HepG2 (cell line): Measurements from ENCODE around the gene ZKSCAN4. TPM values are rescaled to one million over a fixed set of nuclear protein-coding genes. Genes with fewer than 3 reads are reported as not detected.

Experiments used
- HMGXB3 ChIP-seq: sonication (generic); formaldehyde crosslinking; IDR thresholded peaks from 2 replicates; pipeline ENCODE4 v1.4.0; 2020; ENCODE audit warnings: missing genetic modification reagents, borderline replicate concordance
- NKX3-1 ChIP-seq: sonication (generic); formaldehyde crosslinking; IDR thresholded peaks from 2 replicates; pipeline ENCODE4 v1.5.0; 2020; ENCODE audit warnings: missing genetic modification reagents
- NR3C1 ChIP-seq: sonication (generic); formaldehyde crosslinking; IDR thresholded peaks from 2 replicates; pipeline ENCODE4 v1.4.0; 2020; ENCODE audit warnings: missing genetic modification reagents
- PPARG ChIP-seq: conservative IDR thresholded peaks from 2 replicates; pipeline ENCODE4 v1.6.1; 2016; ENCODE audit warnings: missing biosample characterization, missing genetic modification reagents
- U2AF2 ChIP-seq: fragments of 200-400 bp; formaldehyde crosslinking; IDR thresholded peaks from 2 replicates; pipeline ENCODE4 v1.6.1; 2017; ENCODE audit warnings: low read depth, mild to moderate bottlenecking, low read length
- ZNF224 ChIP-seq: sonication (generic); formaldehyde crosslinking; IDR thresholded peaks from 2 replicates; pipeline ENCODE4 v1.5.0; 2020; ENCODE audit warnings: mild to moderate bottlenecking, missing genetic modification reagents
- ZNF296 ChIP-seq: sonication (generic); formaldehyde crosslinking; conservative IDR thresholded peaks from 2 replicates; pipeline ENCODE4 v1.5.0; 2020; ENCODE audit warnings: mild to moderate bottlenecking, missing genetic modification reagents
- ZNF337 ChIP-seq: sonication (generic); formaldehyde crosslinking; IDR thresholded peaks from 2 replicates; pipeline ENCODE4 v1.5.1; 2020; ENCODE audit warnings: missing genetic modification reagents, low read depth, mild to moderate bottlenecking, borderline replicate concordance
- ZNF33A ChIP-seq: sonication (generic); formaldehyde crosslinking; IDR thresholded peaks from 2 replicates; pipeline ENCODE4 v1.5.1; 2020; ENCODE audit warnings: missing genetic modification reagents, mild to moderate bottlenecking, moderate library complexity, borderline replicate concordance
- ZNF704 ChIP-seq: sonication (generic); formaldehyde crosslinking; IDR thresholded peaks from 2 replicates; pipeline ENCODE4 v1.8.1; 2023; ENCODE audit warnings: mild to moderate bottlenecking, inconsistent platforms, moderate library complexity, missing genetic modification reagents, borderline replicate concordance
- ZSCAN31 ChIP-seq: sonication (generic); formaldehyde crosslinking; IDR thresholded peaks from 2 replicates; pipeline ENCODE4 v1.5.0; 2020; ENCODE audit warnings: low read depth, mild to moderate bottlenecking, missing genetic modification reagents
- polyA plus RNA-seq, 8 experiments: library from polyadenylated mRNA; depleted of rRNA in 3 of 8; stranded (reverse) in 7 of 8; unstranded in 1 of 8; fragments of >200 nt; fragmentation: Illumina TruSeq in 4 of 8; extraction: Trizol in 4 of 8; gene quantifications; 2 replicates each; pipeline versions ENCODE4 v1.2.1 to v1.2.3, GENCODE V29; 2011 to 2016; ENCODE audit warnings: low read depth in 4 of 8, missing spikeins in 1 of 8, mixed read lengths in 1 of 8; ENCODE audit not compliant: insufficient read depth in 1 of 8
- total RNA-seq, 5 experiments: library from RNA; depleted of rRNA; stranded (reverse); fragments of >200 nt; fragmentation: Illumina TruSeq; extraction: Trizol; gene quantifications; 2 replicates each; pipeline ENCODE4 v1.2.3, GENCODE V29; 2016; ENCODE audit warnings: low read depth in 1 of 5
- TF ChIP-seq, protein P1 (sequence below): sonication (generic); formaldehyde crosslinking; IDR thresholded peaks from 2 replicates; pipeline ENCODE4 v1.4.0; 2020; ENCODE audit warnings: mild to moderate bottlenecking, missing genetic modification reagents
- TF ChIP-seq, protein P2 (sequence below): sonication (generic); formaldehyde crosslinking; IDR thresholded peaks from 2 replicates; pipeline ENCODE4 v1.4.0; 2020; ENCODE audit warnings: mild to moderate bottlenecking, missing genetic modification reagents, borderline replicate concordance
- TF ChIP-seq, protein P3 (sequence below): IDR thresholded peaks from 2 replicates; pipeline ENCODE4 v1.6.1; 2016; ENCODE audit warnings: low read depth

Gene ZKSCAN4
- total and polyA plus RNA-seq, 2 of the 13 experiments (the other 11 are each of a cell fraction or from before 2014, with no cell fraction given) = 2.9 to 7.8 TPM

- TF ChIP-seq ZNF704 (peak; percentile 76; the same call in 1 of the 2 replicates), ZNF224 (CRISPR knock-in tag) (no peak), PPARG (CRISPR knock-in tag) (0 out of 2 replicates have a peak, but pooled peaks have one; percentile 44), NKX3-1 (CRISPR knock-in tag) (peak; percentile 82), ZNF33A (CRISPR knock-in tag) (peak; percentile 95; the same call in 1 of the 2 replicates), HMGXB3 (peak; percentile 92), ZNF337 (CRISPR knock-in tag) (0 out of 2 replicates have a peak, but pooled peaks have one; percentile 50), NR3C1 (CRISPR knock-in tag) (no peak), U2AF2 (no peak), ZNF296 (CRISPR knock-in tag) (0 out of 2 replicates have a peak, but pooled peaks have one; percentile 38), ZSCAN31 (CRISPR knock-in tag) (peak; percentile 75)
- TF ChIP-seq, protein P1, sequence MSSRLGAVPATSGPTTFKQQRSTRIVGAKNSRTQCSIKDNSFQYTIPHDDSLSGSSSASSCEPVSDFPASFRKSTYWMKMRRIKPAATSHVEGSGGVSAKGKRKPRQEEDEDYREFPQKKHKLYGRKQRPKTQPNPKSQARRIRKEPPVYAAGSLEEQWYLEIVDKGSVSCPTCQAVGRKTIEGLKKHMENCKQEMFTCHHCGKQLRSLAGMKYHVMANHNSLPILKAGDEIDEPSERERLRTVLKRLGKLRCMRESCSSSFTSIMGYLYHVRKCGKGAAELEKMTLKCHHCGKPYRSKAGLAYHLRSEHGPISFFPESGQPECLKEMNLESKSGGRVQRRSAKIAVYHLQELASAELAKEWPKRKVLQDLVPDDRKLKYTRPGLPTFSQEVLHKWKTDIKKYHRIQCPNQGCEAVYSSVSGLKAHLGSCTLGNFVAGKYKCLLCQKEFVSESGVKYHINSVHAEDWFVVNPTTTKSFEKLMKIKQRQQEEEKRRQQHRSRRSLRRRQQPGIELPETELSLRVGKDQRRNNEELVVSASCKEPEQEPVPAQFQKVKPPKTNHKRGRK (CRISPR knock-in tag) = 0 out of 2 replicates have a peak, but pooled peaks have one; percentile 78
- TF ChIP-seq, protein P2, sequence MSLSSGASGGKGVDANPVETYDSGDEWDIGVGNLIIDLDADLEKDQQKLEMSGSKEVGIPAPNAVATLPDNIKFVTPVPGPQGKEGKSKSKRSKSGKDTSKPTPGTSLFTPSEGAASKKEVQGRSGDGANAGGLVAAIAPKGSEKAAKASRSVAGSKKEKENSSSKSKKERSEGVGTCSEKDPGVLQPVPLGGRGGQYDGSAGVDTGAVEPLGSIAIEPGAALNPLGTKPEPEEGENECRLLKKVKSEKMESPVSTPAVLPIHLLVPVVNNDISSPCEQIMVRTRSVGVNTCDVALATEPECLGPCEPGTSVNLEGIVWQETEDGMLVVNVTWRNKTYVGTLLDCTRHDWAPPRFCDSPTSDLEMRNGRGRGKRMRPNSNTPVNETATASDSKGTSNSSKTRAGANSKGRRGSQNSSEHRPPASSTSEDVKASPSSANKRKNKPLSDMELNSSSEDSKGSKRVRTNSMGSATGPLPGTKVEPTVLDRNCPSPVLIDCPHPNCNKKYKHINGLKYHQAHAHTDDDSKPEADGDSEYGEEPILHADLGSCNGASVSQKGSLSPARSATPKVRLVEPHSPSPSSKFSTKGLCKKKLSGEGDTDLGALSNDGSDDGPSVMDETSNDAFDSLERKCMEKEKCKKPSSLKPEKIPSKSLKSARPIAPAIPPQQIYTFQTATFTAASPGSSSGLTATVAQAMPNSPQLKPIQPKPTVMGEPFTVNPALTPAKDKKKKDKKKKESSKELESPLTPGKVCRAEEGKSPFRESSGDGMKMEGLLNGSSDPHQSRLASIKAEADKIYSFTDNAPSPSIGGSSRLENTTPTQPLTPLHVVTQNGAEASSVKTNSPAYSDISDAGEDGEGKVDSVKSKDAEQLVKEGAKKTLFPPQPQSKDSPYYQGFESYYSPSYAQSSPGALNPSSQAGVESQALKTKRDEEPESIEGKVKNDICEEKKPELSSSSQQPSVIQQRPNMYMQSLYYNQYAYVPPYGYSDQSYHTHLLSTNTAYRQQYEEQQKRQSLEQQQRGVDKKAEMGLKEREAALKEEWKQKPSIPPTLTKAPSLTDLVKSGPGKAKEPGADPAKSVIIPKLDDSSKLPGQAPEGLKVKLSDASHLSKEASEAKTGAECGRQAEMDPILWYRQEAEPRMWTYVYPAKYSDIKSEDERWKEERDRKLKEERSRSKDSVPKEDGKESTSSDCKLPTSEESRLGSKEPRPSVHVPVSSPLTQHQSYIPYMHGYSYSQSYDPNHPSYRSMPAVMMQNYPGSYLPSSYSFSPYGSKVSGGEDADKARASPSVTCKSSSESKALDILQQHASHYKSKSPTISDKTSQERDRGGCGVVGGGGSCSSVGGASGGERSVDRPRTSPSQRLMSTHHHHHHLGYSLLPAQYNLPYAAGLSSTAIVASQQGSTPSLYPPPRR = 0 out of 2 replicates have a peak, but pooled peaks have one; percentile 26
- TF ChIP-seq, protein P3, sequence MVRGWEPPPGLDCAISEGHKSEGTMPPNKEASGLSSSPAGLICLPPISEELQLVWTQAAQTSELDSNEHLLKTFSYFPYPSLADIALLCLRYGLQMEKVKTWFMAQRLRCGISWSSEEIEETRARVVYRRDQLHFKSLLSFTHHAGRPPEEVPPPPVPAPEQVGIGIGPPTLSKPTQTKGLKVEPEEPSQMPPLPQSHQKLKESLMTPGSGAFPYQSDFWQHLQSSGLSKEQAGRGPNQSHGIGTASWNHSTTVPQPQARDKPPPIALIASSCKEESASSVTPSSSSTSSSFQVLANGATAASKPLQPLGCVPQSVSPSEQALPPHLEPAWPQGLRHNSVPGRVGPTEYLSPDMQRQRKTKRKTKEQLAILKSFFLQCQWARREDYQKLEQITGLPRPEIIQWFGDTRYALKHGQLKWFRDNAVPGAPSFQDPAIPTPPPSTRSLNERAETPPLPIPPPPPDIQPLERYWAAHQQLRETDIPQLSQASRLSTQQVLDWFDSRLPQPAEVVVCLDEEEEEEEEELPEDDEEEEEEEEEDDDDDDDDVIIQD (CRISPR knock-in tag) = peak; percentile 74
Observed at GRCh38 chr6:28266962-28267694, 15.1 kb upstream of the ZKSCAN4 start, which contains the start of gene ZSCAN26 (continued).
